DND-41 (cell line): ENCODE data around the gene CFAP53.

Source experiments
- ATAC-seq: fragments of 200-7000 bp; cut with Tn5 transposase; 3 replicates; pipeline ENCODE4 v1.9.1; 2021; ENCODE audit warnings: low read depth; ENCODE audit not compliant: insufficient read depth
- DNase-seq: peaks from one replicate; pipeline ENCODE4 v3.0.0-alpha.2; 2020
- H2AFZ ChIP-seq: 2 replicates; pipeline ENCODE4 v1.6.0; 2012; ENCODE audit warnings: low read depth, low read length
- H3K27ac ChIP-seq: 2 replicates; pipeline ENCODE4 v1.5.1; 2012; ENCODE audit warnings: low read length, inconsistent platforms
- H3K27me3 ChIP-seq: fragments of 200-600 bp; sonication (generic); 2 replicates; pipeline ENCODE4 v1.6.0; 2012; ENCODE audit warnings: low read length, mild to moderate bottlenecking, inconsistent platforms; ENCODE audit not compliant: insufficient read depth, poor library complexity
- H3K36me3 ChIP-seq: 2 replicates; pipeline ENCODE4 v1.5.1; 2012; ENCODE audit warnings: low read length, inconsistent platforms; ENCODE audit not compliant: insufficient read depth
- H3K4me1 ChIP-seq: 2 replicates; pipeline ENCODE4 v1.5.1; 2012; ENCODE audit warnings: mild to moderate bottlenecking, low read length; ENCODE audit not compliant: insufficient read depth
- H3K4me2 ChIP-seq: 2 replicates; pipeline ENCODE4 v1.6.0; 2012; ENCODE audit warnings: mild to moderate bottlenecking, moderate library complexity, low read length, inconsistent platforms; ENCODE audit not compliant: insufficient read depth
- H3K4me3 ChIP-seq, 2 experiments: fragments of 200-600 bp in 1 of 2; shearing (Covaris generic) in 1 of 2; 2 replicates each; pipeline ENCODE4 v1.5.1; 2012 to 2016; ENCODE audit warnings: inconsistent platforms in 2 of 2, low read length in 2 of 2, mild to moderate bottlenecking in 2 of 2, low read depth in 1 of 2, moderate library complexity in 1 of 2
- H3K79me2 ChIP-seq: 2 replicates; pipeline ENCODE4 v1.6.0; 2012; ENCODE audit warnings: low read length, inconsistent platforms; ENCODE audit not compliant: insufficient read depth
- H3K9ac ChIP-seq: 2 replicates; pipeline ENCODE4 v1.6.0; 2012; ENCODE audit warnings: low read depth, mild to moderate bottlenecking, inconsistent platforms, low read length, moderate library complexity
- H3K9me3 ChIP-seq: 2 replicates; pipeline ENCODE4 v1.5.1; 2012; ENCODE audit warnings: low read length, moderate library complexity, mild to moderate bottlenecking, inconsistent platforms; ENCODE audit not compliant: insufficient read depth, severe bottlenecking
- H4K20me1 ChIP-seq: 2 replicates; pipeline ENCODE4 v1.6.0; 2012; ENCODE audit warnings: low read length; ENCODE audit not compliant: insufficient read depth
- CTCF ChIP-seq: IDR thresholded peaks from 2 replicates; pipeline ENCODE4 v1.5.1; 2012; ENCODE audit warnings: borderline replicate concordance, low read length, moderate library complexity, mild to moderate bottlenecking; ENCODE audit not compliant: poor library complexity, severe bottlenecking; ENCODE audit errors: extremely low read depth
- EZH2 ChIP-seq: IDR thresholded peaks from 3 replicates; pipeline ENCODE4 v1.6.1; 2012; ENCODE audit warnings: borderline replicate concordance, low read depth, mild to moderate bottlenecking, moderate library complexity, low read length, inconsistent platforms; ENCODE audit not compliant: severe bottlenecking

CFAP53 gene

GRCh38 chr18:50196261-50196660, 70.0 kb downstream of the CFAP53 start:
- no peaks in the 10 kb centered on the region for H3K27me3 ChIP-seq
- no peak for ATAC-seq
- DNase-seq, result no peak

GRCh38 chr18:50195689-50196088, 70.6 kb downstream of the CFAP53 start:
- H3K4me2 ChIP-seq, result no peak overlapping the region
- H3K9me3 ChIP-seq, result no peaks in the 10 kb centered on the region
- H4K20me1 ChIP-seq, result no peaks in the 10 kb centered on the region
- H3K4me1 ChIP-seq, result no peaks in the 10 kb centered on the region
- H3K27ac ChIP-seq, result no peak overlapping the region
- TF ChIP-seq CTCF, result no peak
- no peak for TF ChIP-seq EZH2
- H2AFZ ChIP-seq, result no peak overlapping the region
- ATAC-seq (no peak), DNase-seq (no peak)
- H3K79me2 ChIP-seq, result no peaks in the 10 kb centered on the region
- no peak overlapping the region for H3K4me3 ChIP-seq
- H3K9ac ChIP-seq, result no peak overlapping the region
- no peaks in the 10 kb centered on the region for H3K36me3 ChIP-seq
- H3K27me3 ChIP-seq, result no peaks in the 10 kb centered on the region

More at GRCh38 chr18:50196261-50196660, 70.0 kb downstream of the CFAP53 start:
- TF ChIP-seq EZH2, result no peak
- no peak for TF ChIP-seq CTCF
- no peaks in the 10 kb centered on the region for H3K79me2 ChIP-seq
- H3K36me3 ChIP-seq, result no peaks in the 10 kb centered on the region
- no peak overlapping the region for H3K4me3 ChIP-seq
- no peaks in the 10 kb centered on the region for H3K4me1 ChIP-seq
- no peak overlapping the region for H3K27ac ChIP-seq
- H3K9ac ChIP-seq, result no peak overlapping the region
- H3K9me3 ChIP-seq, result no peaks in the 10 kb centered on the region
- H4K20me1 ChIP-seq, result no peaks in the 10 kb centered on the region
- no peak overlapping the region for H3K4me2 ChIP-seq
- H2AFZ ChIP-seq, result no peak overlapping the region

GRCh38 chr18:50194631-50195532, 71.4 kb downstream of the CFAP53 start, which contains the start of gene MYO5B:
Gene MYO5B (minus strand): TSS chr18:50195147. CDS start chr18:50194793, 354 bp downstream.
- Histone ChIP-seq H3K27me3 (peaks cover under 1% of the 10 kb centered on the region), H2AFZ (no peak within 1 kb of the TSS), H3K4me1 (no peaks in the 10 kb centered on the region), H3K9me3 (no peaks in the 10 kb centered on the region), H3K4me2 (no peak within 1 kb of the TSS), H3K4me3 (no peak within 1 kb of the TSS), H3K36me3 (no peaks in the 10 kb centered on the region), H3K9ac (no peak within 1 kb of the TSS), H3K27ac (no peak within 1 kb of the TSS), H4K20me1 (no peaks in the 10 kb centered on the region), H3K79me2 (no peaks in the 10 kb centered on the region)
- DNase-seq, result no peak
- no peak for TF ChIP-seq CTCF
- no peak for TF ChIP-seq EZH2
- no peak for ATAC-seq
